Activated CD4-positive, alpha-beta T cell treated with anti-CD3 and anti-CD28 coated beads, Interleukin-10, Interleukin-2, amounts not matched to agents 100 ng/mL and 50 ng/mL, durations not matched to agents 16 hours and 8 hours (primary cell): ENCODE data around the gene SLAMF9.

Experiments used
- DNase-seq: peaks from one replicate; pipeline ENCODE4 v3.0.0-alpha.2; 2020

Gene SLAMF9

DNA sequence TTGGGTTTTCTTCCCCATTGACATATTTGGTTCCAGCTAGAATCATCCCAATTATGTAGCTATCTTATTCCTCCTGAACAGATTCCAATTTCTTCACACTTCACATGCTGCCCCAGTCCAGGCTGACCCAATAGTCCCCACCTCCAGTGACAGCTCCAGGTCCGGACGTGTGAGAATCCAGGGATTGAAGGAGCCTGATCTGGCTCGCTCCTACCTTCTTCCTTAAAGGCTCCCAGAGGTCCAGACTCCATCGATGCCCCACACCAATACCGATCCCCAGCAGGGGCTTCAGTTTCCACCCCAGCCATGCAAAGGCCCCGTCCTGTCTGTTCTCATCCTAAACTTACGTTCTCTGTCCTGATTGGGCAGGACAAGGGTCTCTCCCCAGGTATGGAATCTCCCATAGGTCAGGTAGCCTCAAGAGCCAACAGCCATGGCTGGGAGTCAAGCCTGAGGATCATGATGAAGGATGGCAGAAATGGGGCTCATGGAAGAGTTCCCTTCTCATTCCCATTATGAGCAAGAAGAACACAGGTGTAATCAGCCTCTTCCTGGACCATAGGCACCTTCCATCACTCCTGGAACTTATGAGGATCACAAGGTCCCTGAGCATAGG is 20.4 kb upstream of the SLAMF9 start:
- DNase-seq = no peak

- no peak for DNase-seq
Measured at GRCh38 chr1:159973350-159973940, 19.4 kb upstream of the SLAMF9 start.

DNA sequence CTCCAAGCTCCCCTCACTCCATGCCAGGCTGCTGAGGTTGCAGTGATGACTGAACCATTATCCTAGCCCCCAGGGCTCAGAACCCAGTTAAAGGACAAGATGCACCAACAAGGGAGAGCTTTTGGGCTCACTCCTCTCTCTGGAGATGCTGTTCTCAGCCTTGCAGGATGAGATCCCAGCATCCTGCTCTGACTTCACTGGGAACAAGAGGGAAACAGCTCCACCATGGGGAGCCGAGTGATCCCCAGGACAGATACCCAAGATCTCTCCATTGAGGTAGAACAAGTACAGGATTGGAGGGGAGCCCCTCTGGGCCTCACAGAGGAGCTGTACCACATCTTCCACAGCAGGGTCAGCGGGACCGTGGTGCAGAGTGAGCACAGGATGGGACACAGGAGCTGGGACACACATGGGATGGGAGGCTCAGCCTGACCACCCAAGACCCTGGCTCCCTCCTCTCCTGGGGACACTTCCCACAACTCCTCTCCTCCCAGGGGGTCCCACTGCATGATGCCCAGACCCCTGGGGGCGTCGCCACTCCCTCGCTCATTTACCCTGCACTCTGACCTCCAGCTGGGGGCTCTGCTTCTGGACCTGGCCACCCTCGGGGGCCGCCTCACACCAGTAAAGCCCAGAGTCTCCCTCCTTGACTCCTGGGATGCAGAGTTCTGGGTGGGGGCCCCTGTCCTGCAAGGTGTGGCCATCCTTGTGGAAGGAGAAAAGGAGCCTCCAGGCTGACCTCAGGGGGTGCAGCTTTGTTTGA is 18.6 kb upstream of the SLAMF9 start:
- no peak for DNase-seq

DNA sequence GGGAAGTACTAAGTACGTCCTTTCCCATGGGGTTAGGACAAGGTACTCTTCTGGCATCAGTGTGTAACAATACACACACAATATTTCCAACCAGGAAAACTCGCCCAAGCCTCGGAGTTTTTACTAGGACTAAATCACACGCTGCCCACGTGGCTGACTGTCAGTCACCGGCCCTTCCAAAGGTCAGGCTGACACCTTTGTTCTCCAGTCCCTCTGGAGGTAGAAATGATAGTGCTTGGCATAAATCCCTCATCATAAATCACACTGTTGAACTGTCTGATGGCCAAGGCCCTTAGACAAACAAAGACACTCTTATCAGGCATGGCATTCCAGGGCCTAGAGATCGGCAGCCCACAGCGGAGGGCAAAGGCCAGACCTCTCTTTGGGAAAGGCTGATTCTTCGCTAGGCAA is 16.9 kb upstream of the SLAMF9 start:
- DNase-seq = no peak

- DNase-seq = no peak
Measured at GRCh38 chr1:159968901-159969300, 14.9 kb upstream of the SLAMF9 start.

- no peak for DNase-seq
Measured at GRCh38 chr1:159965263-159965662, 11.2 kb upstream of the SLAMF9 start.

DNA sequence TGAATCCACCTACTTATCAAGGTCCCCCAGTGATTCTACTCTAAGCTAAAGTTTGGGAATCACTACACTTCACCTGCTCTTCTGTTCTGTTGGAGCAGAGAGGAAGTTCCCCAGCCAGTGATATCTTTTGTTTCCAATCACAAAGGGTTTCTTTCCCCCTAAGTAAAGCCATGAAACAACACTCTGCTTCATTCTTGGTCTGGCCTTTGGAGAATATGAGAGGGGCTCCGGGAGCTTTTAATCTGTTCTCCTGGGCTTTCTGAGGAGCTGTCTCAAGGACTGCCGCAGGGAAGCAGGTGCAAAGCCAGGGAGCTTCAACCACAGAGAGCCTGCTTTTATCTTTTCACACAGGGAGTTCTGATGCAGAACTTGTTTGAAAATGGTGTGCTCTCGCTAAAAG is 10.1 kb upstream of the SLAMF9 start:
- DNase-seq = no peak

- no peak for DNase-seq
Measured at GRCh38 chr1:159962176-159962575, 8.1 kb upstream of the SLAMF9 start.

DNA sequence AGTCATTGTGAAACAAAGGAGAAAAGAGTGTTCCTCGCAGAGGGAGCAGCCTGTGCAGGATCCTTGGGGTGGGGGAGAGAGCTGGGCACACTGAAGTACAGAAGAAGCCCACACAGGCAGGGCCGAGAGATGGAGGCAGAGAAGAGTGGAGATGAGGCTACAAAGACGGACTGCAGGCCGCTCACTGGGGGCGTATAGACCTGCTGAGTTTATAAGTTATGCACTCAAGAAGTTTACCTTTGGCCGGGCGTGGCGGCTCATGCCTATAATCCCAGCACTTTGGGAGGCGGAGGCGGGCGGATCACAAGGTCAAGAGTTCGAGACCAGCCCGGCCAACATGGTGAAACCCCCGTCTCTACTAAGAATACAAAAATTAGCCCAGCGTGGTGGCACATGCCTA is 7.6 kb upstream of the SLAMF9 start:
- DNase-seq = no peak

GRCh38 chr1:159960721-159961381 is 6.8 kb upstream of the SLAMF9 start:
- DNase-seq = no peak

DNA sequence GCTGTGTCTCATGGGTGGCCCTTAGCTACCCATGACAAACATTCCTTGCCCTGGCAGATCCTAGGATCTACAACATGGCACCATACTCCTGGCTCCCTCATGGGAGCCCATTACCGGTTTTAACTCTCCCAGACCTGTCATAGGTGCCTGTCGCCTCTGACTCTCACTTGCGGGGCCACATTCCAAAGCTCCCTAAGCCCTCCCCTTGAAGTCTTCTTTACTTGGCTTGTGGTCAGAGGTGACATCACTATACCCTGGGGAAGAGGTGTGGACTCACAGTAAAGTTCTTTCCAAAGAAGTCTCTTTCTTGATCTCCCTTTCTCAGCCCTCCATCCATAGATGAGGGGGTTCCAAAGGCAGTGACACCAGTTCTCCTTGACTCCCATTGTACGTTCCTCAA is 5.4 kb upstream of the SLAMF9 start:
- no peak for DNase-seq

DNA sequence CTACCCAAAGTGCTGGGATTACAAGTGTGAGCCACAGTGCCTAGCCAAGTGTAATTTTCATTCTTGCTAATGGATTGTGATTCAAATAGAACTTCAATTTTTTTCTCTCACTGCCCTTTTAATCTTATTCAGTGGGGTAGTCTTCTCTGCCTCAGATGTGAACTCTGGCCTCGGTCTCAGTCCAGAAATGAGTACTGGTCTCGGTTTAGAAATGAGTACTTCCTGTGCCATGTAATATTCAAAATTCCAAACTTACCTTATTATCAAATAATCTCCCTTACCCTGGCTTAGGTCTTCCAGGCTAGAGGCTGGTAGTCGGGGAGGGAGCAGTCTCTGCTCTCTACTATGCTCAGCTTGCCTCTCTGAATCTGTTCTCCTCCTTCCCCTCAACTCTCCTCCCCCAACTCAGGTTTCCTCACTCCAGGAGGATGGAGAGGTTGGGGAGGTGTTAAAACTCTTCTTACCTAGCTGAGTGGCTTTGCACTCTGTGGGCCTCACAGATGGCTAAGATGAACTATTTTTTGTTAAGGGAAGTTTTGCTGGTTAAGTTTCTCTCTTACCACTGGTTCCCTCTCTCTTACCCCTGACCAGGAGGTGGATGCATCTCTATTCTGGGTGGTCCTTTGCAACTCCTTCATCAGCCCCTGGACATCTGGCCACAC is 4.8 kb upstream of the SLAMF9 start:
- peak; percentile 65 for DNase-seq

GRCh38 chr1:159957824-159958268 is 3.8 kb upstream of the SLAMF9 start:
- no peak for DNase-seq

DNA sequence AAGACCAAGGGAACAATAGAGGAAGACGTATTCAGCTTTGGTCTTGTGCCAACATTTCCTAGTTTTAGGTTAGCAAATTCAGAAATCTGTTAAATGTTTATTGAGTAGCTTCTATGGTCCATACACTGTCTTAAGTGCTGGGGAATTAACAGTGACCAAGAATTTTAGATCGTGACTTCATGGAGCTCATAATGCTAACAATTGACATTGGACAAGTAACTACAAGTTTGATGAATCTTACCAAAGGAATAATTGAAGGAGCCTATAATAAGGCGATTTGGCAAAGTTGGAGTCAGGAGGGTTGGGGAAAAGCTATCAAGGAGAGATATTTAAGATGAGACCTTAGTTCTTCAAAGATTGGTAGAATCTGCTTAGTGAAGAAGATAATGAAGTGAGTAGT is 1.4 kb upstream of the SLAMF9 start:
- no peak for DNase-seq

- no peak for DNase-seq
Measured at GRCh38 chr1:159952932-159953331, 1.1 kb downstream of the SLAMF9 start.

DNA sequence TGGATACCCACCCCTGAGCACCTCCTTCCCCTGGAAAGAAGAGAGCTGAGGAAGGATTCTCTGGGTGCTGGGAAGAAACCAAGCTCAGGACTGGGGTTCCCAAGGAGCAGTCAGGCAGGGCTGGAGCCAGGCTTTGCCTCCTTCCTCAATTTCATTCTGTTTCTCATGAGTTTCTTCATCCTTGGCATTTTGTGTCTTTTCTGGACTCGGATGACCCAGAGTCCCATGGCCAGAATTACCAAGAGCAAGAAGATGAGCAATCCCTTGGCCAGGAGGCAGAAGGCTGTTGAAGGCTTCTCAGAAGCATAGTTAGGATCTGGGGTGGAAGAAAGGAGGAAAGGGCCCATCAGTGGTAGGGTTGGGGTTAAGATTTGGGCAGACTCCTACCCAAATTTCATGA is 2.5 kb downstream of the SLAMF9 start:
- no peak for DNase-seq

- DNase-seq = no peak
Measured at GRCh38 chr1:159951016-159951415, 3.0 kb downstream of the SLAMF9 start.

- no peak for DNase-seq
Measured at GRCh38 chr1:159949981-159950381, 4.1 kb downstream of the SLAMF9 start.

- no peak for DNase-seq
Measured at GRCh38 chr1:159949123-159949522, 4.9 kb downstream of the SLAMF9 start.

DNA sequence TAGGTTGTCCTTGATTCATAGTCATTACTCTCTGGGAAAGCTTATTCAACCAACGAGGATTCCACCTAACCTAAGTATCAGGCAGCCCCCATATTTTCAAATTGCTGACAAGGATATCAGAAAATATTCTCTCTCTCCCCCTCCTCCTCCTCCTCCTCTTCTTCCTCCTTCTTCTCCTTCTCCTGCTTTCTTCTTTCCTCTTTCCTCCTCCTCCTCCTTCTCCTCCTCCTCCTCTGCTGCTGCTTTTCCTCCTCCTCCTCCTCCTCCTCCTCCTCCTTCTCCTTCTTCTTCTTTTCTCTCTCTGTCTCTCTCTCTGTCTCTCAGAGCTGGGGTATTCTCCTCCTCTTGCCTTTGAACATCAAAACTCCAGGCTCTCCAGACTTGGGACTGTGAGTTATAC is 6.1 kb downstream of the SLAMF9 start:
- DNase-seq = no peak

DNA sequence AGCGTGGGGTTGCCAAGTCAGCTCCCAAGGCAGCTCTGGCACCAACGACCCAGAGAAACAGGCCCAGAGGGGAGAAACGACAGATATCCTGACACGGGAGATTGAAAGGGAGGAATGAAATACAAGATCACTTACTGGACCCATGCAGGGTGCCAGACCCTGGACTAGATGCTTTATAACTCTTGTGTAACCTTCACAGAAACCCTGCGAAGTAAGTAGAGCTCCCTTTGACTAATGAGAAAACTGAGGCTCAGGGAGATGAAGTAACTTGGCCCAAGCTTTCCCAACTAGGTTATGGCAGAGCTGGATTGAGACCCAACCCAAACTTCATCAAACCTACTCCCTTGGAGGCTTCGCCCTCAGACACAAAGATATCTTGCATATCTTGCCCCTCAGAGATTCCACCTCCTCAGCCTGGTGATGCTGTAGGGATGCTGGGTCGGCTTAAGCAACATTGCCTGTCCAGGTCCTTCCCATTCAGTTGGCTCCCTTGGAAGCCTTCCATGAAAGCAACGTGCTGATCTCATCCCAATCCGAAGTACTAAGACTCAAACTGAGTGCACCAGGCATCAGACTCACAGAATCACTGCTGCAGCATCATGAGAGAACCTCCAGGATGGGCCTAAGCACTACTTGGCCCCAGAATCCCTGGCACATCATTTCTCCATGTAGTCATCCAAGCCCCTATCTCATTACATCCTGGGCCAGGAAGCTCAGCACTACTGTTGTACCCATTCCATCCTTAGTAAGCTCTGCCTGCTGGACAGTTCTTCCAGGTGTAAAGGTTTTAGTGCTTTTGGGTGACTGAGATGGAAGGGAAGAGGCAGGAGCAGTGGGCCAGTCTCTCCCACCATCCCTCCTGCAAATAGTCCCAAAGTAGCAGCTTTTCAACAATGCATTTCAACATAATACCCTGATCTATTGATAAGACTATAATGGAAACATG is 7.5 kb downstream of the SLAMF9 start:
- no peak for DNase-seq
